Pancreas (tissue), 10 donors: ENCODE data around the gene NOB1. TPM values are rescaled to one million over a fixed set of nuclear protein-coding genes. Genes with fewer than 3 reads are reported as not detected.

Source experiments
- ATAC-seq, 4 donors: fragments of 200-7000 bp; cut with Tn5 transposase; one replicate each; pipeline versions ENCODE4 v1.8.0 to v1.9.1; 2020; ENCODE audit warnings: mild to moderate bottlenecking in 4 of 4, moderate library complexity in 4 of 4
- DNase-seq, 6 donors: peaks; one replicate each; pipeline ENCODE4 v3.0.0-alpha.2; 2020
- FAIRE-seq: peaks from 2 replicates; lab custom pipeline; 2012; peaks lifted over from hg19 to GRCh38; lab: Jason Lieb, UNC
- H3K27ac ChIP-seq, 4 donors: fragments of 200-600 bp; sonication (generic); 1 replicate in 3 of 4; 2 replicates in 1 of 4; pipeline versions ENCODE4 v1.5.0 to v1.8.0; 2020
- H3K27me3 ChIP-seq, 4 donors: fragments of 200-600 bp; one replicate each; pipeline ENCODE4 v1.8.0; 2021
- H3K36me3 ChIP-seq, 3 donors: fragments of 200-600 bp; sonication (generic) in 1 of 3; one replicate each; pipeline versions ENCODE4 v1.5.0 to v1.8.0; 2020 to 2021
- H3K4me1 ChIP-seq, 3 donors: fragments of 200-600 bp; one replicate each; pipeline ENCODE4 v1.8.0; 2021
- H3K4me3 ChIP-seq, 4 donors: fragments of 200-600 bp; sonication (generic) in 2 of 4; one replicate each; pipeline versions ENCODE4 v1.5.0 to v1.8.0; 2020 to 2021
- H3K9me3 ChIP-seq, 4 donors: fragments of 200-600 bp; one replicate each; pipeline ENCODE4 v1.8.0; 2021
- WGBS, 2 donors: extraction: QIAGEN DNeasy Blood & Tissue Kit; methylation state at CpG; one replicate each; pipeline ENCODE4 v1.1.7; 2013; 5-methylcytosine and 5-hydroxymethylcytosine counted together
- intact Hi-C, 3 donors: fragments of 100-400 bp; cut with DNase I; formaldehyde crosslinking; loops; one replicate each; pipeline versions ENCODE4 v1.11.1 to v1.14.2; 2022
- polyA plus RNA-seq, 2 donors: library from polyadenylated mRNA; stranded (reverse); fragments of 200-250 nt; gene quantifications; one replicate each; pipeline ENCODE4 v1.2.3, GENCODE V29; 2013
- total RNA-seq, 6 donors: library from RNA; stranded (reverse); fragmentation: NEBNext Ultra II Directional in 4 of 6; extraction: Animal tissue kit (Norgen Biotek cat#: 25700) in 4 of 6; gene quantifications; one replicate each; pipeline versions ENCODE4 v1.2.1 to v1.2.4, GENCODE V29; 2021 to 2023
- TF ChIP-seq, protein P1 (sequence below), 4 donors: fragments of 200-600 bp; sonication (generic) in 3 of 4; IDR thresholded peaks; one replicate each; pipeline versions ENCODE4 v1.5.0 to v1.8.0; 2021; ENCODE audit warnings: antibody characterized with exemption in 4 of 4
- donor health status: healthy with polysubstance abuse.
- donor health status: DM: no; HTN: no; CAD: no; lungs with moderate emphysema.
- donor health status: DM: no; HTN: no; CAD: no.
- donor health status: control.
- donor health status: control.
- donor health status: Bipolar disorder and iron deficiency.
- donor health status: DM: yes; HTN: yes; CAD: no.
- donor health status: DM: no; HTN: no; CAD: no.
- donor health status: DM: no; HTN: no; CAD: no.
- donor health status: DM: yes; HTN: yes; CAD: no.

NOB1 gene
- total and polyA plus RNA-seq, 8 donors: 33.4 to 123 (median 55.1) TPM

DNA sequence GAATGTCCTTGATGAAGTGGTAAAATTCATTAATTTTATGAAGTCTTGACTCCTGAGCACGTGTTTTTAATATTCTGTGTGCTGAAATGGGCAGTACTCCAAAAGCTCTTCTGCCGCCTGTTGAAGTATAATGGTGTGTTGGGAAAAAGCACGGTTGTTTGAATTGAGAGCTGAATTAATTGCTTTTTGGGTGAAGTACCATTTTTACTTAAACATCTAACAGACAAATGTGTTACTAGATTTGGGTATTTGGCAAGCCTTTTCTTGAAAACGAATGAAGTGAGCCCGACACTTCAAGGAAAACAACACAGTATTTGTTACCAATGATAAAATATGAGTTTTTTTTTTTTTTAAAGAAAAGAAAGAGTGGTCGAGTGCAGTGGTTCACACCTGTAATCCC lies 29.9 kb upstream of the NOB1 start:
- TF ChIP-seq, protein P1, sequence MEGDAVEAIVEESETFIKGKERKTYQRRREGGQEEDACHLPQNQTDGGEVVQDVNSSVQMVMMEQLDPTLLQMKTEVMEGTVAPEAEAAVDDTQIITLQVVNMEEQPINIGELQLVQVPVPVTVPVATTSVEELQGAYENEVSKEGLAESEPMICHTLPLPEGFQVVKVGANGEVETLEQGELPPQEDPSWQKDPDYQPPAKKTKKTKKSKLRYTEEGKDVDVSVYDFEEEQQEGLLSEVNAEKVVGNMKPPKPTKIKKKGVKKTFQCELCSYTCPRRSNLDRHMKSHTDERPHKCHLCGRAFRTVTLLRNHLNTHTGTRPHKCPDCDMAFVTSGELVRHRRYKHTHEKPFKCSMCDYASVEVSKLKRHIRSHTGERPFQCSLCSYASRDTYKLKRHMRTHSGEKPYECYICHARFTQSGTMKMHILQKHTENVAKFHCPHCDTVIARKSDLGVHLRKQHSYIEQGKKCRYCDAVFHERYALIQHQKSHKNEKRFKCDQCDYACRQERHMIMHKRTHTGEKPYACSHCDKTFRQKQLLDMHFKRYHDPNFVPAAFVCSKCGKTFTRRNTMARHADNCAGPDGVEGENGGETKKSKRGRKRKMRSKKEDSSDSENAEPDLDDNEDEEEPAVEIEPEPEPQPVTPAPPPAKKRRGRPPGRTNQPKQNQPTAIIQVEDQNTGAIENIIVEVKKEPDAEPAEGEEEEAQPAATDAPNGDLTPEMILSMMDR (IDR thresholded peaks at IDR 0.05): no peak
- H3K4me1 ChIP-seq: no peaks in the 10 kb centered on the region
- no peak overlapping the region for H3K4me3 ChIP-seq
- no peaks in the 10 kb centered on the region for H3K9me3 ChIP-seq
- no peak for FAIRE-seq
- ATAC-seq: no peak
- 70 to 73% methylated on average over 6 of the region's 6 CpGs for WGBS, 2 donors
- peaks cover 0 to 5% (median 0%) of the 10 kb centered on the region in 3 donors for H3K36me3 ChIP-seq
- intact Hi-C loops: no loop called here
- no peak overlapping the region for H3K27ac ChIP-seq
- no peaks in the 10 kb centered on the region for H3K27me3 ChIP-seq
- DNase-seq: no peak

DNA sequence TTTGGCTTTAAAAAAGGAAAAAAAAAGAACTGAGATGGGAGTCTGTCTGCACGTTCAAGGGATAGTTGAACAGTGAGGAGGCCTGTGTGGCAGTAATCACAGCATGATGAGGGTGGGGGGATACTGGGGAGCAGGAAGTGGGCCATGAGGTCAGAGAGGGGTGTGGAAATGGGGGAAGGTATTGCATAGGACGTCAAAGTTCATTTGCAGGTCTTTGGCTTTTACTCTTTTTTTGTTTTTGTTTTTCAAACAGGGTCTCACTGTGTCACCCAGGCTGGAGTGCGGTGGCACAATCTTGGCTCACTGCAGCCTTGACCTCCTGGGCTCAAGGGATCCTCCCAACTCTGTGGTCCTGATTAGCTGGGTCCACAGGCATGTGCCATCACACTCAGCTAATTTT lies 26.4 kb upstream of the NOB1 start:
- no peaks in the 10 kb centered on the region for H3K27me3 ChIP-seq
- H3K4me3 ChIP-seq: no peak overlapping the region
- no peaks in the 10 kb centered on the region for H3K4me1 ChIP-seq
- no peak for DNase-seq
- H3K36me3 ChIP-seq: no peaks in the 10 kb centered on the region
- no peak overlapping the region for H3K27ac ChIP-seq
- intact Hi-C loops: no loop called here
- no peaks in the 10 kb centered on the region for H3K9me3 ChIP-seq
- FAIRE-seq: no peak
- TF ChIP-seq, protein P1 (IDR thresholded peaks at IDR 0.05): no peak
- no peak for ATAC-seq
- WGBS, 2 donors: 80 to 85% methylated on average over 3 of the region's 3 CpGs

DNA sequence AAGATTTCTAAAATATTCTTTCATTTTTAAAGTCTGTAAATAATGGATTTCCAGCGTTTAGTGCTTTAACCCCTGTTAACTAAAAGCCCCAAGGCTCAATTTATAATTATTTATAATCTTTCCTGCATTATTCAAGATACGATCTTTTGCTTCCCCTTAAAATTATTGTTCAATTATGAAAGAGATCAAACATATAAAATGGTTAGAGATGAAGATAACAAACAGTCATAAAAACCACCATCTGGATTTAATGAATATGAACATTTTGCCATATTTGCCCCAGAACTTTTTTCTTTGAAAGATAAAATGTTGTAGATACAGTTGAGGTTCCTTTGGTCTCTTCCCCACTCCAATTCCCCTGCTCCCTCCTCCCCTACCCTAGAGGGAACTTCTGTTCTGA lies 25.0 kb upstream of the NOB1 start:
- H3K4me3 ChIP-seq: no peak overlapping the region
- no peak for DNase-seq
- H3K27ac ChIP-seq: no peak overlapping the region
- no peak for FAIRE-seq
- H3K9me3 ChIP-seq: no peaks in the 10 kb centered on the region
- H3K36me3 ChIP-seq: no peaks in the 10 kb centered on the region
- TF ChIP-seq, protein P1 (IDR thresholded peaks at IDR 0.05): no peak
- H3K4me1 ChIP-seq: no peaks in the 10 kb centered on the region
- intact Hi-C loops: no loop called here
- no peak for ATAC-seq
- 85 to 95% methylated on average over 2 of the region's 2 CpGs for WGBS, 2 donors
- H3K27me3 ChIP-seq: no peaks in the 10 kb centered on the region

DNA sequence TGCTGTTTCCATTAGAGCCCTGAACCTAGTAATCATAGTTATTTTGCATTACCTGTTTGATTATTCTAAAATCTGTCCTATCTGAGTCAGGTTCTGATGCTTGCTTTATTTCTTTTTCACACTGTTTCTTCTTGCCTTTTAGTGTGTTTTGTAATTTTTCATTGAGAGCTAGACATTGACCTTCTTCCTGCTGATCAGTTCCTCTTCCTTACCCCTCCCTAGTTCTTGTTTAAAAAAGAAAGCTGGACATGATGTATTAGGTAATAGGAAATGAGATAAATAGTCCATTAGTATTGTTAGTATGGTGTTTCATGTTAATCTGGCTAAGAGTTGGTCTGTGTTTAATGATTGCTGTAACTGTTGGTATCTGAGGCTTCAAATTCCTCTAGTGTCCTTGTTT lies 20.8 kb upstream of the NOB1 start:
- intact Hi-C loops: no loop called here
- no peaks in the 10 kb centered on the region for H3K27me3 ChIP-seq
- H3K4me1 ChIP-seq: peaks cover 7 to 21% (median 15%) of the 10 kb centered on the region in 3 donors
- ATAC-seq (no peak), FAIRE-seq (no peak), DNase-seq (no peak)
- H3K4me3 ChIP-seq: no peak overlapping the region
- TF ChIP-seq, protein P1 (IDR thresholded peaks at IDR 0.05): no peak
- no peak overlapping the region for H3K27ac ChIP-seq
- H3K36me3 ChIP-seq: no peaks in the 10 kb centered on the region
- no peaks in the 10 kb centered on the region for H3K9me3 ChIP-seq

DNA sequence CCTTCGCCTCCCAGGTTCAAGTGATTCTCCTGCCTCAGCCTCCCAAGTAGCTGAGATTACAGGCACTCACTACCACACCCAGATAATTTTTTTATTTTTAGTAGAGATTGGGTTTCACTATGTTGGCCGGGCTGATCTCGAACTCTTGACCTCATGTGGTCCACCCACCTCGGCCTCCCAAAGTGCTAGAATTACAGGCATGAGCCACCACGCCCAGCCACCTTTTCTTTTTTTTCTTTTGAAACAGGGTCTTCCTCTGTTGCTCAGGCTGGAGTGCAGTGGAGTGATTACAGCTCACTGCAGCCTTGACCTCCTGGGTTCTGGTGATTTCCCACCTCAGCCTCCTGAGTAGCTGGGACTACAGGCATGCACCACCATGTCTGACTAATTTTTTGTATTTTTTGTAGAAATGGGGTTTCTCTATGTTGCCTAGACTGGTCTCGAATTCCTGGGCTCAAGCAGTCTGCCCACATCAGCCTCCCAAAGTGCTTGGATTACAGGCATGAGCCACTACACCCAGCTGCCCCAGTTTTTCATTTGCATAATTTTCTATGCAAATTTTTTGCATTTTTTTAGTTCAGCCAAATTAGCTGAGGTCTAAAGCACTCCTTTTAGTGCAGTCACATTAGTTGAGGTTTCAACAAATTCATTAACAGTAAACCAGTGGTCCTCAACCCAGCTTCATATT lies 18.7 kb upstream of the NOB1 start:
- ATAC-seq (no peak), DNase-seq (no peak), FAIRE-seq (no peak)
- TF ChIP-seq, protein P1 (IDR thresholded peaks at IDR 0.05): no peak
- no peak overlapping the region for H3K27ac ChIP-seq
- H3K4me1 ChIP-seq: peaks cover 7 to 21% (median 15%) of the 10 kb centered on the region in 3 donors
- 90% methylated on average over 6 of the region's 6 CpGs for WGBS, 2 donors
- H3K36me3 ChIP-seq: no peaks in the 10 kb centered on the region
- H3K4me3 ChIP-seq: no peak overlapping the region
- no peaks in the 10 kb centered on the region for H3K27me3 ChIP-seq
- no peaks in the 10 kb centered on the region for H3K9me3 ChIP-seq
- intact Hi-C loops: no loop called here
